Mesodermal cell (in vitro differentiated cells): Measurements from ENCODE around the gene S100A12.
A peak's percentile ranks its signal among the peaks of the same experiment; 100 is the strongest.

Experiments used
- H3K27ac ChIP-seq: 2 replicates; pipeline ENCODE4 v1.7.0; 2013; ENCODE audit warnings: mild to moderate bottlenecking, low read depth, low read length, moderate library complexity; ENCODE audit not compliant: severe bottlenecking
- H3K36me3 ChIP-seq: 2 replicates; pipeline ENCODE4 v1.7.1; 2013; ENCODE audit warnings: mild to moderate bottlenecking, low read length, moderate library complexity; ENCODE audit not compliant: control insufficient read depth, insufficient read depth
- H3K4me1 ChIP-seq: one replicate; pipeline ENCODE4 v1.7.1; 2013; ENCODE audit warnings: mild to moderate bottlenecking, low read length; ENCODE audit not compliant: insufficient read depth, control insufficient read depth, poor library complexity, severe bottlenecking
- H3K4me3 ChIP-seq: 2 replicates; pipeline ENCODE4 v1.7.0; 2013; ENCODE audit warnings: low read length, control low read depth, mild to moderate bottlenecking; ENCODE audit not compliant: insufficient read depth, poor library complexity, severe bottlenecking; ENCODE audit errors: extremely low read depth
- H3K9me3 ChIP-seq: 2 replicates; pipeline ENCODE4 v1.7.1; 2013; ENCODE audit warnings: mild to moderate bottlenecking, low read length, moderate library complexity; ENCODE audit not compliant: control insufficient read depth
- WGBS, 2 experiments: methylation state at CpG; one replicate each; pipeline ENCODE4 v1.1.5; 2013; ENCODE audit warnings: missing lambda C conversion rate in 2 of 2; ENCODE audit not compliant: insufficient coverage in 2 of 2; 5-methylcytosine and 5-hydroxymethylcytosine counted together

S100A12 gene

DNA sequence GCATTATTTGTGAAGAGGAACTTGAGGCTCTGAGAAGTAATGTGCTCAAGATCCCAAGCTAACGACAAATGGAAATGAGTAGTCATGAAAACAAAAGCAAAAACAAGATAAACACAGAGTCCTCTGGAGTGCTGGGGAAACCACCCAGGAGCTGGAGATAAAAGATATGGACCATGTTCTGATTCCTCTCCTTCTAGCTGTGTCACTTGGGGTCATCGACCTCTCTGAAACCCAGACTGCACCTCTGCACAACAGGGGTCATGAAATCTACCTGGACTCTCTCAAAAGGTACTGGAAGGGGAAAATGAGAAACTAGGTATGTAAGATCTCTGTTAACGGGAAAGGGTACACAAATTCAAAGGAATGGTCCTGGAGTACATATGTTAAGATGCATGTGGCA lies 33.2 kb downstream of the S100A12 start:
- 90 to 95% methylated on average over 1 to 3 of the region's 3 CpGs for WGBS, 2 experiments
- no peaks in the 10 kb centered on the region for H3K9me3 ChIP-seq
- peaks cover 27% of the 10 kb centered on the region for H3K4me1 ChIP-seq
- H3K27ac ChIP-seq = peak overlapping the region; percentile 76
- no peak overlapping the region for H3K4me3 ChIP-seq
- H3K36me3 ChIP-seq = no peaks in the 10 kb centered on the region

DNA sequence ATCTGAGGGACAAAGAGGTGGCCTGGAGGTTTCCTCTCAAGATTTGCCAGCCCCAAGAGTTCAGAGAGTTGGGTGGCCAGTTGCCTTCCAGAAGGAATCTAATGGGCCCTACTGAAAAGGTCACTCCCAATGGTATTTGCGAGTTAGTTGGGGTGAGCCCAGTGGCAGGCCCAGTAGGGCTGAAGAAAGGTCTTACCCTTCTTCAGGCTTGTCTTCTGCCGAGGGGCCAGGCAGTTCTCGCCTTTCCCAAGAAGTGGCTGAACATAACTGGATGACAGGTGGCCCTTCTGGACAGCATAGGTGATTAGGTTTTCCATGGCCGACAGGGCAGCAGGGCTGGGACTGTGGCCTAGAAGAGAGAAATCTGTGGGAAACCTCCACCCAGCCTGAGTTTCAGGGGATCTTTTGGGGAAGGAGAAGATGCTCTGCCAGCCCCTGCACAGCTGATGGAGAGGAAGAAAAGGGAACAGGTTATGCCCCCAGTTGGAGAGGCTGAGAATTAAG lies 33.9 kb downstream of the S100A12 start:
- H3K27ac ChIP-seq = peak overlapping the region; percentile 76
- H3K4me1 ChIP-seq = peaks cover 27% of the 10 kb centered on the region
- no peaks in the 10 kb centered on the region for H3K36me3 ChIP-seq
- H3K4me3 ChIP-seq = no peak overlapping the region
- 89 to 100% methylated on average over 3 of the region's 4 CpGs for WGBS, 2 experiments
- no peaks in the 10 kb centered on the region for H3K9me3 ChIP-seq

DNA sequence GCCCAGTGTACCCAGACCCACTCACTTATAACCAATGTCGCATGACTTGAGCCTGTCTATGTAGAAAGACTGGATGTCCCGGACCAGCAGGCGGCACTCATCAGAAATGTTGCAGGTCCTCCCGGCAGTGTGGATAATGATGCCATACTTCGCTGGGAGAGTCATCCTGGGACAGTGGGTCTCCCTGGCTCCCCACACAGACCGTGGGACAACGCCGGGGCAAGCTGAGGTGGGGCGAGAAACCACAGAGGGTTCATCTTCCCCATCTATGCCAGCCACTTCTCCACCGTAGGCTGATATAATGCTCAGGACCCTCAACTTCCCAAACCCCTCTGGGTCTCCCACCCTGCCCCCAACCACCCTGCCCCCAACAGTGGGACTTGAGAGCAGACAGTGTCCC lies 35.1 kb downstream of the S100A12 start:
- Histone ChIP-seq H3K27ac (no peak overlapping the region), H3K9me3 (no peaks in the 10 kb centered on the region), H3K4me1 (peaks cover 27% of the 10 kb centered on the region), H3K36me3 (no peaks in the 10 kb centered on the region), H3K4me3 (no peak overlapping the region)
- 93 to 95% methylated on average over 4 to 8 of the region's 10 CpGs for WGBS, 2 experiments

DNA sequence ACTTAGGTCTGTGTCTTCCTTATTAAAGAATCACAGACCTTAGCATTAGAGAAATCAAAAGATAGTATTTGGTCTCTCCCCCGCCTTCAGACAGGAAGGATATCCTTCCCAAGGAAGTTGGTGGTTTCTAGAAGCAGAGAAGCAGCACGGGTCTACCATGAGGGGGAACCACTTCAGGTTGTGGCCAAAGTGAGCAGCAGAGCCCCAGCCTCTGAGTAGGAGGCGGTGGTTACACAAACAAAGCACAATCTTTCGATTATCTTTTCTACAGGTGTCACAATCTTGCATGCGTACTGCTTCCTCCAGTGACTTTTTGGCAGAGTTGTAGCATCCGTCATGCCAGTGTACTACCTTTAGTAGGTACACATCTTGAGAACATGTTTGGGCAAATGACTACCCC lies 35.6 kb downstream of the S100A12 start:
- Histone ChIP-seq H3K36me3 (no peaks in the 10 kb centered on the region), H3K4me3 (no peak overlapping the region), H3K27ac (no peak overlapping the region), H3K4me1 (peaks cover 24% of the 10 kb centered on the region), H3K9me3 (no peaks in the 10 kb centered on the region)
- 88 to 89% methylated on average over 5 of the region's 6 CpGs for WGBS, 2 experiments

DNA sequence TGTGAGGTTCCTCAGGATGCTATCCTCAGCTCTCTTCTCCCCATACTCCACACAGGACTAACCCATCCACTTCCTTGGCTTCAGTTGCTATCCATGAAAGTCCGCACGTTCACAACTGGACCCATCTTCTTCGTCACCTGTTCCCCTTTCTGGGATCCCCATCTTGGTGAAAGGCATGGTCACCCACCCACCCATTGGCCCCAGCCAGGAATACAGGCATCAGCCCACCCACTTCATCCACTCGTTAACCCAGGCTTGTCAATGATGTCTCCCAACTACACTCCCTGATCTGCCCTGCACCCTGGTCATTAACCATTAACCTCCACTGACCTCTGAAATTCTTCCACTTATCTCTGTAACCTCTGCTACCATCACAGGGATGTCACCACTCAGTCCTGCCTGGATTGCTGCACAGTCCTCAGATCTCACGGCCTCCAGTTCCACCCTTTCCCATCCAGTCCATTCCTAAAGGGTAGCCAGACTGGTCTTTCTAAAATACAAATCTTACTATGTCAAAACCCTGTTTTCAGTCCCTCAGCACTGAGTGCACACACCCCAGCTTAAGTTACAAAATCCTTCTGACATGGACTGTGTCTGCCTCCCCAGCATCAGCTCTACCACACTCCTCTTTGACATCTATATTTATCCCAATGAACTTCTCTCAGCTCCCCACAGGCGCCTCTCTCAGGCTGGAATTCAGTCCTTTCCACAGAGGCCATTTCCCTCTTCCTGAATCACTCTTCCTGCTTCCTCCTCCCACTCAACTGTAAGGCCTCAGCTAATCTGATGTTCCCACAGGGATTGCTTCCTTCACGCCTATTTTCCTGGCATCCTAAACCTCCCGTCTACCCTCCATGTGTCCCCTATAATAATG lies 37.2 kb downstream of the S100A12 start:
- no peaks in the 10 kb centered on the region for H3K36me3 ChIP-seq
- 79 to 83% methylated on average over 5 to 8 of the region's 8 CpGs for WGBS, 2 experiments
- no peaks in the 10 kb centered on the region for H3K9me3 ChIP-seq
- H3K4me1 ChIP-seq = peaks cover 8% of the 10 kb centered on the region
- H3K27ac ChIP-seq = no peak overlapping the region
- H3K4me3 ChIP-seq = no peak overlapping the region

DNA sequence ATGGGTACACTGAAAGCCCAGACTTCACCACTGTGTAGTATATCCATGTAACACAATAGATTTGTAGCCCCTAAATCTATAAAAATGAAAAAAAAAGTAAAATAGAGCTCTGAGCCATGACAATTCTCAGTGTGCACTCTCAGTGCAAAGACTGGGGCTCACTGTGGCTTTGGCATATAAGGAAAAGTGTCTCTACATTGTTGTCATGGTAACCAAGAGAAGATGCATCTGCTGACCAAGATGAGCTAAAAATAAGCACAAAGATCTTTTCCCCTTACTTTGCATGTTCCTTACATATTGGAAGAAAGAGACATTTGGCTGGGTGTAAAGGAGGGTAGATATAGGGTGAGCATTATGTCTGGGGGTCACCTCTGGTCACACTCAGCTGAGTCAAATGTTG lies 38.8 kb downstream of the S100A12 start:
- Histone ChIP-seq H3K27ac (no peak overlapping the region), H3K4me3 (no peak overlapping the region), H3K9me3 (no peaks in the 10 kb centered on the region), H3K36me3 (no peaks in the 10 kb centered on the region), H3K4me1 (no peaks in the 10 kb centered on the region)

DNA sequence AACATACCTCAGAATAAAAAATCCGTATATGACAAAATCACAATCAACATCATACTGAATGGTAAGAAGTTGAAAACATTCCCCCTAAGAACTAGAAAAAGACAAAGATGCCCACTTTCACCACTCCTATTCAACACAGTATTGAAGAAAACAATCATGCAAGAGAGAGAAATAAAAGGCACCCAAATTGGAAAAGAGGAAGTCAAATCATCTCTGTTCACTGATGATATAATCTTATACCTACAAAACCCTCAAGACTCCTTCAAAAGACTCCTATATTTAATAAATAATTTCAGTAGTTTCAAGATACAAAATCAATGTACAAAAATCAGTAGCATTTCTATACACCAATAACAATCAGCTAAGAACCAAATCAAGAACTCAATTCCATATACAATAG lies 41.5 kb downstream of the S100A12 start:
- H3K4me1 ChIP-seq = no peaks in the 10 kb centered on the region
- WGBS, 2 experiments = no CpG with 5 or more reads among the region's 1 CpG
- H3K36me3 ChIP-seq = no peaks in the 10 kb centered on the region
- H3K9me3 ChIP-seq = no peaks in the 10 kb centered on the region
- H3K4me3 ChIP-seq = no peak overlapping the region
- no peak overlapping the region for H3K27ac ChIP-seq

DNA sequence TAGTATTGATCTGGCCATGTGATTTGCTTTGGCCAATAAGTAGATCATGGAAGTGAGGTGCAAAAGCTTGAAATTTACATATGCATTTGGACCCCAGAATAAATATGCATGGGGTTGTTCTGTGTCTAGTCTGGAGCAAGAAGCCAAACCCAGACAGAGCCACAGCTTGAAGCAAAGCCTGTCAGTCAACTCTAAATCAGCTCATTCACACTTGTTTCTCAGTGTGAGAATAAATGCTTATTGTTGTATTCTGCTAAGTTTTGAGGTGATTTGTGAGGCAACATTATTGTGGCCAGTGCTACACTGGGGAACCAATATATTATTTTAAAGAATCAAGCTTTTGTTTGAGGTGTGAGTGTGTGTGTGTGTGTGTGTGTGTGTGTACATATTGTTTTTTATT lies 50.5 kb downstream of the S100A12 start:
- peaks cover 12% of the 10 kb centered on the region for H3K9me3 ChIP-seq
- H3K27ac ChIP-seq = no peak overlapping the region

More for the DNA sequence above, 50.5 kb downstream of the S100A12 start:
- Histone ChIP-seq H3K36me3 (no peaks in the 10 kb centered on the region), H3K4me3 (no peak overlapping the region), H3K4me1 (no peaks in the 10 kb centered on the region)
